Measurements from ENCODE around the gene KERA. TPM values are rescaled to one million over a fixed set of nuclear protein-coding genes. Genes with fewer than 3 reads are reported as not detected.

KERA gene
- total and polyA plus RNA-seq, 8 donors = not detected

- intact Hi-C loops (cut with DNase I) = no loop called here
- 49 to 52% methylated on average over 1 of the region's 1 CpG for WGBS, 2 donors
- no peaks in the 10 kb centered on the region for H3K36me3 ChIP-seq
- no peaks in the 10 kb centered on the region for H3K4me1 ChIP-seq
- no peaks in the 10 kb centered on the region for H3K27me3 ChIP-seq
- no peak overlapping the region for H3K4me3 ChIP-seq
- TF ChIP-seq CTCF (IDR thresholded peaks at IDR 0.05) = no peak
- DNase-seq = no peak
- H3K27ac ChIP-seq = no peak overlapping the region
- FAIRE-seq = no peak
- no peaks in the 10 kb centered on the region for H3K9me3 ChIP-seq
- ATAC-seq = no peak
Observed at GRCh38 chr12:91074851-91075250, 17.0 kb upstream of the KERA start.

GRCh38 chr12:91074154-91074709 is 16.4 kb upstream of the KERA start:
- Histone ChIP-seq H3K27me3 (no peaks in the 10 kb centered on the region), H3K4me1 (no peaks in the 10 kb centered on the region), H3K4me3 (no peak overlapping the region), H3K27ac (no peak overlapping the region), H3K9me3 (no peaks in the 10 kb centered on the region), H3K36me3 (no peaks in the 10 kb centered on the region)
- ATAC-seq (no peak), FAIRE-seq (no peak), DNase-seq (no peak)
- 67 to 74% methylated on average over 6 of the region's 6 CpGs for WGBS, 2 donors
- intact Hi-C loops (cut with DNase I) = no loop called here
- TF ChIP-seq CTCF (IDR thresholded peaks at IDR 0.05) = no peak

DNA sequence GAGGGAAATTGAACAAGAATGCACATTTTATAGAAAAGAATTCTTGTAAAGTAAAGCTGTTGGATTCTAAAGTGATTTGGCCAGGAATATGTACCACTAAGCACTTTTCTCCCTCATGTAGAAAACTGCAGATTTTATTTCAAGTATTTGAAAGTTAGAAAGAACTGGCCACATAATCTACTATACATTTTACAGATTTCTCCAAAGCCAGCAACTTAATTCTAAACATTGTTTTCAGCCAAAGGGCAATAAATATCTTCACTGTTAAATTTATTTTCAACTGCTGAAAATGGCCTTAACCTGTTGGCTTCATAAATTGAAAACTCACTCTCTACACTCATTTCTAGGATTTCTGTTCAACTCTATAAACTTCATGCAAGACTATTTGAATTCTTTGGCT is 15.6 kb upstream of the KERA start:
- Histone ChIP-seq H3K27me3 (no peaks in the 10 kb centered on the region), H3K36me3 (no peaks in the 10 kb centered on the region), H3K4me1 (no peaks in the 10 kb centered on the region), H3K9me3 (no peaks in the 10 kb centered on the region), H3K4me3 (no peak overlapping the region), H3K27ac (no peak overlapping the region)
- ATAC-seq (no peak), DNase-seq (no peak), FAIRE-seq (no peak)
- intact Hi-C loops (cut with DNase I) = no loop called here
- TF ChIP-seq CTCF (IDR thresholded peaks at IDR 0.05) = no peak

GRCh38 chr12:91072931-91073330 is 15.1 kb upstream of the KERA start:
- no peak overlapping the region for H3K27ac ChIP-seq
- DNase-seq (no peak), ATAC-seq (no peak), FAIRE-seq (no peak)
- no peaks in the 10 kb centered on the region for H3K36me3 ChIP-seq
- intact Hi-C loops (cut with DNase I) = no loop called here
- H3K4me1 ChIP-seq = no peaks in the 10 kb centered on the region
- no peak overlapping the region for H3K4me3 ChIP-seq
- no peak for TF ChIP-seq CTCF (IDR thresholded peaks at IDR 0.05)
- no peaks in the 10 kb centered on the region for H3K27me3 ChIP-seq
- WGBS, 2 donors = 87 to 89% methylated on average over 2 of the region's 2 CpGs
- H3K9me3 ChIP-seq = no peaks in the 10 kb centered on the region

GRCh38 chr12:91070936-91071335 is 13.1 kb upstream of the KERA start:
- H3K9me3 ChIP-seq = no peaks in the 10 kb centered on the region
- no peaks in the 10 kb centered on the region for H3K36me3 ChIP-seq
- TF ChIP-seq CTCF (IDR thresholded peaks at IDR 0.05) = no peak
- no peak overlapping the region for H3K4me3 ChIP-seq
- no peak for FAIRE-seq
- intact Hi-C loops (cut with DNase I) = no loop called here
- ATAC-seq = no peak
- no peak overlapping the region for H3K27ac ChIP-seq
- H3K27me3 ChIP-seq = no peaks in the 10 kb centered on the region
- DNase-seq = no peak
- no peaks in the 10 kb centered on the region for H3K4me1 ChIP-seq

All from pancreas (tissue), 10 donors.